Activated naive CD8-positive, alpha-beta T cell treated with anti-CD3 and anti-CD28 coated beads for 36 hours (primary cell): Measurements from ENCODE around the gene SETBP1. TPM values are rescaled to one million over a fixed set of nuclear protein-coding genes. Genes with fewer than 3 reads are reported as not detected.

Experiments
- DNase-seq: peaks from one replicate; pipeline ENCODE4 v3.0.0; 2021
- H3K27ac Mint-ChIP-seq: one replicate; pipeline ENCODE4 v1.8.0; 2022; ENCODE audit warnings: mild to moderate bottlenecking, moderate library complexity, mixed read lengths
- H3K27me3 Mint-ChIP-seq: one replicate; pipeline ENCODE4 v1.8.0; 2022; ENCODE audit warnings: mild to moderate bottlenecking, mixed read lengths
- H3K36me3 Mint-ChIP-seq: one replicate; pipeline ENCODE4 v1.8.0; 2021; ENCODE audit warnings: mild to moderate bottlenecking, mixed read lengths
- H3K4me1 Mint-ChIP-seq: one replicate; pipeline ENCODE4 v1.8.0; 2021; ENCODE audit warnings: mixed read lengths
- H3K4me3 Mint-ChIP-seq: one replicate; pipeline ENCODE4 v1.8.0; 2022; ENCODE audit warnings: mild to moderate bottlenecking, moderate library complexity, mixed read lengths
- H3K9me3 Mint-ChIP-seq: one replicate; pipeline ENCODE4 v1.8.0; 2022; ENCODE audit warnings: mixed read lengths
- total RNA-seq, 2 experiments: library from RNA; stranded (reverse); gene quantifications; one replicate each; pipeline ENCODE4 v1.2.3, GENCODE V29; 2021

SETBP1 gene
- total RNA-seq, 2 experiments from 2014 or later: 3.8 to 3.9 TPM

GRCh38 chr18:44687421-44687820 is 6.7 kb downstream of the SETBP1 start:
- Mint-ChIP-seq H3K27me3 (peaks cover 38% of the 10 kb centered on the region), H3K27ac (no peak overlapping the region), H3K4me3 (no peak overlapping the region), H3K36me3 (no peaks in the 10 kb centered on the region), H3K9me3 (no peaks in the 10 kb centered on the region), H3K4me1 (no peaks in the 10 kb centered on the region)
- no peak for DNase-seq

GRCh38 chr18:44689736-44690135 is 9.0 kb downstream of the SETBP1 start:
- Mint-ChIP-seq H3K4me3 (no peak overlapping the region), H3K27me3 (peaks cover 42% of the 10 kb centered on the region), H3K4me1 (no peaks in the 10 kb centered on the region), H3K36me3 (no peaks in the 10 kb centered on the region), H3K9me3 (no peaks in the 10 kb centered on the region), H3K27ac (no peak overlapping the region)
- no peak for DNase-seq

GRCh38 chr18:44691148-44691925 is 10.6 kb downstream of the SETBP1 start:
- H3K36me3 Mint-ChIP-seq: no peaks in the 10 kb centered on the region
- H3K4me3 Mint-ChIP-seq: no peak overlapping the region
- H3K4me1 Mint-ChIP-seq: no peaks in the 10 kb centered on the region
- no peaks in the 10 kb centered on the region for H3K9me3 Mint-ChIP-seq
- peaks cover 32% of the 10 kb centered on the region for H3K27me3 Mint-ChIP-seq
- no peak overlapping the region for H3K27ac Mint-ChIP-seq
- no peak for DNase-seq

GRCh38 chr18:44693030-44693784 is 12.5 kb downstream of the SETBP1 start:
- Mint-ChIP-seq H3K36me3 (peaks cover under 1% of the 10 kb centered on the region), H3K27ac (no peak overlapping the region), H3K4me1 (peaks cover 2% of the 10 kb centered on the region), H3K9me3 (no peaks in the 10 kb centered on the region), H3K4me3 (no peak overlapping the region), H3K27me3 (peaks cover 19% of the 10 kb centered on the region)
- no peak for DNase-seq

- Mint-ChIP-seq H3K27ac (no peak overlapping the region), H3K9me3 (no peaks in the 10 kb centered on the region), H3K4me1 (peaks cover 5% of the 10 kb centered on the region)
Measured at GRCh38 chr18:44695503-44695902, 14.8 kb downstream of the SETBP1 start.

GRCh38 chr18:44696892-44697291 is 16.2 kb downstream of the SETBP1 start:
- Mint-ChIP-seq H3K27ac (no peak overlapping the region), H3K27me3 (peaks cover 8% of the 10 kb centered on the region), H3K36me3 (peaks cover 3% of the 10 kb centered on the region), H3K4me1 (peaks cover 5% of the 10 kb centered on the region), H3K9me3 (no peaks in the 10 kb centered on the region), H3K4me3 (no peak overlapping the region)
- no peak for DNase-seq

More at GRCh38 chr18:44695503-44695902, 14.8 kb downstream of the SETBP1 start:
- Mint-ChIP-seq H3K4me3 (no peak overlapping the region), H3K27me3 (peaks cover 8% of the 10 kb centered on the region), H3K36me3 (peaks cover 3% of the 10 kb centered on the region)
- no peak for DNase-seq

GRCh38 chr18:44697315-44697714 is 16.6 kb downstream of the SETBP1 start:
- peaks cover 8% of the 10 kb centered on the region for H3K27me3 Mint-ChIP-seq
- no peak overlapping the region for H3K27ac Mint-ChIP-seq
- H3K4me1 Mint-ChIP-seq: peaks cover 5% of the 10 kb centered on the region
- DNase-seq: no peak
- no peaks in the 10 kb centered on the region for H3K9me3 Mint-ChIP-seq
- H3K36me3 Mint-ChIP-seq: peaks cover 3% of the 10 kb centered on the region
- H3K4me3 Mint-ChIP-seq: no peak overlapping the region

- Mint-ChIP-seq H3K9me3 (no peaks in the 10 kb centered on the region), H3K4me1 (peaks cover 8% of the 10 kb centered on the region), H3K27me3 (peaks cover 8% of the 10 kb centered on the region), H3K27ac (no peak overlapping the region), H3K36me3 (peaks cover 3% of the 10 kb centered on the region), H3K4me3 (no peak overlapping the region)
- DNase-seq: no peak
Measured at GRCh38 chr18:44698518-44698917, 17.8 kb downstream of the SETBP1 start.

- Mint-ChIP-seq H3K36me3 (peaks cover 3% of the 10 kb centered on the region), H3K27ac (no peak overlapping the region), H3K9me3 (no peaks in the 10 kb centered on the region), H3K27me3 (peaks cover 3% of the 10 kb centered on the region), H3K4me1 (peaks cover 8% of the 10 kb centered on the region), H3K4me3 (no peak overlapping the region)
- no peak for DNase-seq
Measured at GRCh38 chr18:44699572-44700261, 19.0 kb downstream of the SETBP1 start.

- peaks cover 3% of the 10 kb centered on the region for H3K36me3 Mint-ChIP-seq
- no peak overlapping the region for H3K27ac Mint-ChIP-seq
- H3K4me1 Mint-ChIP-seq: peaks cover 8% of the 10 kb centered on the region
- H3K9me3 Mint-ChIP-seq: no peaks in the 10 kb centered on the region
- no peak for DNase-seq
- no peak overlapping the region for H3K4me3 Mint-ChIP-seq
- H3K27me3 Mint-ChIP-seq: no peaks in the 10 kb centered on the region
Measured at GRCh38 chr18:44700652-44701051, 20.0 kb downstream of the SETBP1 start.

GRCh38 chr18:44701227-44701626 is 20.5 kb downstream of the SETBP1 start:
- Mint-ChIP-seq H3K9me3 (no peaks in the 10 kb centered on the region), H3K4me1 (peaks cover 8% of the 10 kb centered on the region), H3K36me3 (peaks cover 3% of the 10 kb centered on the region), H3K27ac (no peak overlapping the region), H3K27me3 (no peaks in the 10 kb centered on the region), H3K4me3 (no peak overlapping the region)
- no peak for DNase-seq

GRCh38 chr18:44702594-44702993 is 21.9 kb downstream of the SETBP1 start:
- no peak overlapping the region for H3K4me3 Mint-ChIP-seq
- peaks cover 8% of the 10 kb centered on the region for H3K4me1 Mint-ChIP-seq
- no peak overlapping the region for H3K27ac Mint-ChIP-seq
- H3K9me3 Mint-ChIP-seq: no peaks in the 10 kb centered on the region
- DNase-seq: no peak
- peaks cover 3% of the 10 kb centered on the region for H3K36me3 Mint-ChIP-seq
- H3K27me3 Mint-ChIP-seq: peaks cover 7% of the 10 kb centered on the region

GRCh38 chr18:44704135-44704789 is 23.6 kb downstream of the SETBP1 start:
- no peaks in the 10 kb centered on the region for H3K9me3 Mint-ChIP-seq
- no peak overlapping the region for H3K4me3 Mint-ChIP-seq
- H3K4me1 Mint-ChIP-seq: peaks cover 2% of the 10 kb centered on the region
- no peaks in the 10 kb centered on the region for H3K36me3 Mint-ChIP-seq
- peaks cover 12% of the 10 kb centered on the region for H3K27me3 Mint-ChIP-seq
- H3K27ac Mint-ChIP-seq: no peak overlapping the region
- no peak for DNase-seq

- DNase-seq: no peak
- Mint-ChIP-seq H3K9me3 (no peaks in the 10 kb centered on the region), H3K36me3 (no peaks in the 10 kb centered on the region), H3K4me1 (peaks cover 7% of the 10 kb centered on the region), H3K27ac (no peak overlapping the region), H3K4me3 (no peak overlapping the region), H3K27me3 (peaks cover 15% of the 10 kb centered on the region)
Measured at GRCh38 chr18:44705075-44705675, 24.5 kb downstream of the SETBP1 start.
